ENCODE results near the gene VSTM2B. TPM values are rescaled to one million over a fixed set of nuclear protein-coding genes. Genes with fewer than 3 reads are reported as not detected.
"Not testable (repeated sequence)": the region's sequence is repeated elsewhere in the genome, so short reads cannot be mapped to it uniquely, and the experiment has no call there.

Gene VSTM2B
- polyA plus RNA-seq (ENCODE audit: insufficient read length in 4 of 4) = under 1 TPM; 0.19 to 0.65 (median 0.45) TPM

- DNase-seq (ENCODE audit: low read depth in 4 of 4, low spot score in 3 of 4) = no peak
These were observed at the start of gene VSTM2B for GRCh38 chr19:29525901-29526729. TSS of gene VSTM2B (plus strand) at chr19:29525994. CDS start at chr19:29526584, 590 bp downstream.

DNA sequence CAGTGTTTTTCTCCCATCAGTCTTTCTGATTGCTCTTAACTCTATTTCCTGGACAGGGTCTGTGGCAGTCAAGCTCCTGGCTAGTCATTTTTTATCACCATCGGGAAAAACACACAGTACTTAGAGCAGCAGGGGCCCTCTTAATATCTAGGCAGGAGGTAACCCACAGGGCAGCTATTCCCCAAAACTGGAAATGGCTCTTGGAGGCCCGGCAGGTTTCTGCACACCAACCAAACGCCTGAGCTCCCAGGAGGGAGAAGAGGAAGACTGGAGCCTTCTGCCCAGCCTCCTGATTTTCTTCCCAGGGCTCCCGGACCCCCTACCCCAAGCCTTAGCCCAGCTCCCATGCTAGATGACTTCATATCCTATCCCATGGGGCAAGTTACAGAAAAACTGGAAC is 49.3 kb upstream of the VSTM2B start:
- DNase-seq (ENCODE audit: low read depth in 4 of 4, low spot score in 3 of 4) = no peak

DNA sequence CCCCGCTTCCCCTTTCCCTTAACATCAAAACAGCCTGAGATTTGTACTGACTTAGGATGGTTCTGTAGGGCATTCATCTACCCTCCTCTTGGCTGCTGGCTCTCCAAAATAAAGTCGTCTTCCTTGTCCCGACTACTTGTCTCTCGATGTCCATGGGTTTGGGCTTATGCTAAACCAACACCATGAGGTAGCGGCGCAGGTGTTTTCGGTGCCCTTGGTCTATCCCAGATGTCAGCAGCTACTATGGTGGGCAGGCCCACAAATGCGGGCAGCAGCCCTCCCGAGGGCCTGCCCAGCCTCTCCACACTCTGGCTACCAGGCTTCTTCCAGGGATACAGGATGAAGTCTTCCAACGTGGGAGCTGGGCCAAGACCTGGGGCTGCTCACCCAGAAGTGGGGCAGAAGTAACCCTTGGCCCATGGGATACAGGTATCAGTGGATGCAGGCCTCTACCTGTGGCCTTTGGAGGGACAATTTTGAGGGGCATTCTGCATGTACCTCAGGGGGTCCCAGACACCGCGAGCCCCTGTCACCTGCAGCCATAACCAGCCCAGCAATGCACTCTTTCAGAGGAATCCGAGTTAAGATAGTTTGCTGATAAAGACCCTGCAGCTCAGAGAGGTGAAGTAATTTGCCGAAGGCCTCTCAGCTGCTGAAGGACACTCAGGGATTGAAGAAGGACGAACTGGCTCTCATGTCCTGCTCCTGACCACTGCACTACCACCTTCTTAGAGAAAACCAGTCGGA is 47.8 kb upstream of the VSTM2B start:
- DNase-seq (ENCODE audit: low read depth in 4 of 4, low spot score in 3 of 4) = no peak

- DNase-seq (ENCODE audit: low read depth in 4 of 4, low spot score in 3 of 4) = peak in 2 of 4 donors; percentile 16 to 18
These were observed 46.9 kb upstream of the VSTM2B start for GRCh38 chr19:29478578-29479565.

DNA sequence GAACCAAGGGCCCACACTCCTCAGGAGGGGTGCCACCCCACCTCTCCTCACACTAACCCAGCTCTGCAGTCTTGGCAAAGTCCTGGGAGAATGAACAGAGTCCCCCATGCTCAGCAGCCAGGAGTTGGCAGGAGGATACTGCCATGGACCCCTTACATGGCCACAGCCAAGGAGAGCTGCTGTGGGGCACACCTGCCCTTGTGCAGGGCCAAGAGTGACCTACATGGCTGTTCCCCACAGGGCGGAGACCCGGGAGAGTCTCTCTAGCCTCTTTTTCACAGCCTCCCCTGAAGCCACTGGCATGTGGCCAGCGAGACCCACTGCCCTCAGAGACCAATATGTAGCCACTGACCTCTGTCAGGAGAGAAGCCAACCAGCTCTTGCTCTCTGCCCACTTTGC is 45.9 kb upstream of the VSTM2B start:
- no peak for DNase-seq (ENCODE audit: low read depth in 4 of 4, low spot score in 3 of 4)

DNA sequence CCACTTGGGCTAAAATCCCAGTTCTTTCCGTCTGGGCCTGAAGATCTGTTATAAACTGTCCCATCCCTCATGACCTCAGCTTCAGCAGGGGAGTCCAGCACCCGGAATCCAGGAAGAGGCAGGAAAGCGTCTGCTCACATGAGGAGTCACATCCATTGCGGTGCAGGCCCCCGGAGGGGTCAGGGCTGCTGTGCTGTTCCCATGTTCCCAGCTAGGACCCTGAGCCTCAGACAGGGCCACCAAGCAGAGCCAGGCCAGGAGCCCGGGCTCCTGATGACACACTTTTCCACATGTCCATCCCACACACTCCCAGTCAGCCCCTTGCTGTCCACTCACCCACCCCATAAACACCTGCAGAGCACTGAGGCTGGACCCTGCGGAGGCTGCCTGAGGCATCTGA is 45.3 kb upstream of the VSTM2B start:
- DNase-seq (ENCODE audit: low read depth in 4 of 4, low spot score in 3 of 4) = no peak

DNA sequence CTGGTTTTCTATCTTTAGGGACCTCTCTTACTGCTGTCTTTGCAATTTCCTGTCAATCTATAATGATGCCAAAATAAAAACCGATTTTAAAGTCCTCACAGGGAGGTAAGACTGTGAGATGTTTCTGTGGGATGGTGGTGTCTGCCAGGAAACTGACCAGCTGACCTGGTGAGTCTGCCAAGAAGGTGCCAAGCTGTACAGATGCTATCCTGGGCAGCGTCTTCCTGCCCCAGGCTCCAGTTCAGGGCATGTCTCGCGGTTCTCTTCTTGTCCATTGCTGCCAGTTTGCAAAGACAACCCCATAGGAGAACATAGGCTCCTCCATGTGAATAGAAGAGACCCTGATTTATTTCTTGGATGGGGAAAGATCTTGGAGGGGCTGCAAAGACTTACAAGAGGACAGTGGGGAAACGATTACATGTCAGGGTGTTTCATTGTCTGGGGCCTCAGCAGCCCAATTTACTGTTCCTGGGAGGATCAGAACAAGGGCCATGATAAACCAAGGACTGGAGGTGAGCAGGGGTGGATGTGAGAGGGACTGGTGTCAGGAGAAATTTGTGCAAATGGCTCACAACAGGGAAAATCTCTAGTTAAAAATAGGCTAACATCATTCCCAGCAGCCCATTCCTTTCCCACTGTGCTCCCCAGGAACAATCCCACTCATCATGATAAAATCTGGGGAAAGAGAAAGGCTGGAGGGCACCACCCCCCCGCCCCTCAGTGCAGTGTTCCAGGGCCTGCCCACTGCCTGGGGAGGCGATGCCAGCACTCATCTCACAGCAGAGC is 42.7 kb upstream of the VSTM2B start:
- no peak for DNase-seq (ENCODE audit: low read depth in 4 of 4, low spot score in 3 of 4)

GRCh38 chr19:29483641-29483920 is 42.2 kb upstream of the VSTM2B start:
- no peak for DNase-seq (ENCODE audit: low read depth in 4 of 4, low spot score in 3 of 4)

DNA sequence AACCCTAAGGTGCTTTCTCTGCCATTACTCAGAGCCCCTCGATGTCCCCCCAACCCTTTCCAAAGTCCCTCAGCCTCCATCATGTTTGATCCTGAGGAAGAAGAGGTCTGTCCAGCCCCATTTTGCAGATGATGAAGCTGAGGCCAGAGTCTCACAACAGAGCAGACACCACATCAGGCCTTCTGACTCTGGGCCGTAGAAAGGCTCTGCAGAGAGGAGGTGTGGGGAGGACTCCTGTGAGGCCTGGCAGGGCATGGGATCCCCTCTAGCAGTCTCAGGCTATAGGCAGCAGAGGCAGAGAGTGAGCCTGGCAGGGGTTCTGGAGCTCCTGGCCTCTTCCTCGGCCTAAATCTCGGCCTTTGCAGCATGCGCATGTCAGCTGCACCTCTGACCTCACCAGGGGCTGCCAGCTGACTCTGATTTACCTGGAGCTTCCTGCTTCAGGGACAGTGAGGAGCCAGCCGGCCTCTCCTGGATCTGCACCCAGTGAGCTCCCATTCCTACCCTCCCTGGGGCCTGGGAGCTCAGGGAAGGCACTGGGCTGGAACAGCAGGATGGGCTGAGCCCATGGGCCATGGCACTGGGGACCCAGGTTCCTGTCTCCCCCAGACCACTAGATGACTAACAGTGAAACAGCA is 41.7 kb upstream of the VSTM2B start:
- no peak for DNase-seq (ENCODE audit: low read depth in 4 of 4, low spot score in 3 of 4)

- no peak for DNase-seq (ENCODE audit: low read depth in 4 of 4, low spot score in 3 of 4)
These were observed 40.9 kb upstream of the VSTM2B start for GRCh38 chr19:29484876-29485275.

DNA sequence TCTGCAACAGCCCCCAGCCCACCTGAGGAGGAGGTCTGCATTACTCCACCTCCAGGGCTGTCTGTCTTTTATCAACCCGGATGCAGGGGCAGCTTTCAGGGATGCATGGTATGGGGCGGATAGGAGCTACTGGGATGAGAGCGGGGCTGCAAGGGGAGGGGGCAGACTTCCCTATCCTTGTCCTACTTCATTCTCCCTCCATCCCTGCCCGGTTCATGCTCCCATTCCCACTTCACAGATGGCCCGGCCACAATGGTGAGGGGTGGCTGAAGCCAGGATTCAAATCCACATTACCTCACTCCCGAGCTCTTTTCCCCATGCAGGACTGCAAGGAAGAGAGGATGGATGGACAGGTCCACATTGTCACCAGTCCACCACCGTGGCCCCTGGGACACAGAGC is 40.5 kb upstream of the VSTM2B start:
- no peak for DNase-seq (ENCODE audit: low read depth in 4 of 4, low spot score in 3 of 4)

- not testable (repeated sequence) for DNase-seq (ENCODE audit: low read depth in 4 of 4, low spot score in 3 of 4)
These were observed 38.8 kb upstream of the VSTM2B start for GRCh38 chr19:29486961-29487360.

GRCh38 chr19:29487432-29487831 is 38.4 kb upstream of the VSTM2B start:
- no peak for DNase-seq (ENCODE audit: low read depth in 4 of 4, low spot score in 3 of 4)

- no peak for DNase-seq (ENCODE audit: low read depth in 4 of 4, low spot score in 3 of 4)
These were observed 37.5 kb upstream of the VSTM2B start for GRCh38 chr19:29488316-29488715.

DNA sequence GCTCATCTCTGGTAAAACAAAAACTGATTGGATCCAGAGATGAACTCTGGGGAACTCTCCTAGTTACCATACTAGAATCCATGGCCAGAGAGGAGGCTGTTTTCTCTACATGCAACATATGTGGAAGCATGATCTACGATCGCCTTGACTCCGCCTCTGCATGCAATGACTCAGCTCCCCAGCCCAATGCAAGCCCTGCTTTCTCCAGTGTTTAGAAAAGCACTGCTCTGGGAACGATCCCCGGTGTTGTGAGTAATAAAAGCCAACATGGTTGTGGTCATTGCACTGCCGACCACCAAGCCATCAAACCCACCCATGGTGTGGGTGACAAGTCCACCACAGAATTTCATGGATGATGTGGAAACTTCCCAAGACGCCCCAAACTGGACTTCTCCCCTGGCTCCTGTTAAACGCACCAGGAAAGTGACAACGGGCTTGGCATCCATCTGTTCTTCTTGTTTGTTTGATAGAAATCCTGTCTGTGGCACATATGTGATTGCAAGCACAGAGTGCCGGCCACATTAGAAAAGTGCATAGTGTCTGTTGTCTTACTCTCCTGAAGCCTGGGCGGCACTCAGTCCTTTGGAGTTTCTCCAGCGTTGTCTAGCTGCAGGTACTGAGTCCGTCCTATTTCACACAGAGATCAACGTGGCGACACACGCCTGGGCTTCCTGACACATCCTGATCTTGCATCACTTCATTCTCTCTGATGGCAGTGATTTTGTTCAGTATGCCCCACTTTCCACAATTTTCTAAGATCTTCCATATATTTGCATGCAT is 36.4 kb upstream of the VSTM2B start:
- no peak for DNase-seq (ENCODE audit: low read depth in 4 of 4, low spot score in 3 of 4)

DNA sequence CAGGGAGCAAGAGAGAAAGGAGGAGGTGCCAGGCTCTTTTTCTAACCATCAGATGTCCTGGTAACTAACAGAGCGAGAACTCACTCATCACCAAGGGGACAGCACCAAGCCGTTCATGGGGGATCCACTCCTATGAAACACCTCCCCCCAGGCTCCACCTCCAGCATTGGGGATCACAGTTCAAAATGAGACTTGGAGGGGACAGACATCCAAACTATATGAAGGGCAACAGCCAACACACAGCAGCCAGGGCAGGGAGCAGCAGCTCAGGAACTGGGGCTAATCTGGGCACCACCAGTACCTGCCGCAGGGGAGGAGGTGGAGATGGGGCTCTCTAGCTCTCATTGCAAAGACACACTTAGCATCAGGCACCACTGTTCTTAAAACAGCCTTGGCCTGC is 34.3 kb upstream of the VSTM2B start:
- no peak for DNase-seq (ENCODE audit: low read depth in 4 of 4, low spot score in 3 of 4)

DNA sequence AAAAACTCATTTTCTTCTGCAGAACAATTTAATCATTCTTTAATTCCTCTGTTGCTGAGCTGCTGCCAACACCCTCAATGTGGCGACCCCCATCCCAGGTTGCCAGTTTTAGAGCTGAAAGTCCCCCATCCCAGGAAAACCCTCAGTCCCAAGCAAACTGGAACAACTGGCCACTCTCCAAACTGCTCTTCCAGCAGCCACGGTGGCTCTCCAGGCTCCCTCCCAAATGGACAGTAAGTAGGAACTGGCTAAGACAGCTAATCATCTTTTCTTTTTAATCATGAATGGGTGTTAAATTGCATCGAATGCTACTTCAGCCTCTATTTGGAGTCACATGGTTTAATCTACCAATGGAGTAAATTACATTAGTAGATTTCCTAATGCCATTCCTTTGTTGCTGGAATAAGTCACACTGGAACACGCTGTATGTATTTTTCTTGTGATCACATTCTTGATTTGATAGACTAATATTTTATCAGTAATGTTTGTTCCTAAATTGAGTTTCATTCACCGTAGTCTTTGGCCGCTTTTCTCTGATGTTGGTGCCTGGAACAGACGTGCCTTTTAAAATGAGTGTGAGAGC is 33.7 kb upstream of the VSTM2B start:
- no peak for DNase-seq (ENCODE audit: low read depth in 4 of 4, low spot score in 3 of 4)

GRCh38 chr19:29492769-29493168 is 33.0 kb upstream of the VSTM2B start:
- DNase-seq (ENCODE audit: low read depth in 4 of 4, low spot score in 3 of 4) = peak in 2 of 4 donors; percentile 23 to 33

Measured in right renal pelvis (tissue), 4 donors.